Natural killer cell (primary cell): ENCODE measurements around the gene PHF2. TPM values are rescaled to one million over a fixed set of nuclear protein-coding genes. Genes with fewer than 3 reads are reported as not detected.

Source experiments
- ATAC-seq, 3 donors: fragments of 150-1000 bp in 2 of 3; fragments of 200-7000 bp in 1 of 3; cut with Tn5 transposase; 1 replicate in 1 of 3; 2 replicates in 2 of 3; pipeline ENCODE4 v1.10.0; 2021; ENCODE audit warnings: mild to moderate bottlenecking in 2 of 3, moderate library complexity in 2 of 3
- DNase-seq, 2 donors: peaks; one replicate each; pipeline versions ENCODE4 v3.0.0 to v3.0.0-alpha.2; 2013 to 2021; ENCODE audit warnings: mixed read lengths in 1 of 2
- H3K27ac ChIP-seq: one replicate; pipeline ENCODE4 v1.5.1; 2013; ENCODE audit warnings: mild to moderate bottlenecking, low read length
- H3K27me3 ChIP-seq: one replicate; pipeline ENCODE4 v1.6.1; 2013; ENCODE audit warnings: low read length; ENCODE audit not compliant: control insufficient read depth, insufficient read depth
- H3K36me3 ChIP-seq: one replicate; pipeline ENCODE4 v1.6.1; 2013; ENCODE audit warnings: low read length; ENCODE audit not compliant: control insufficient read depth, insufficient read depth
- H3K4me1 ChIP-seq: one replicate; pipeline ENCODE4 v1.6.1; 2013; ENCODE audit warnings: low read length; ENCODE audit not compliant: control insufficient read depth, insufficient read depth
- H3K4me3 ChIP-seq: one replicate; pipeline ENCODE4 v1.5.1; 2013; ENCODE audit warnings: low read length
- H3K9me3 ChIP-seq: one replicate; pipeline ENCODE4 v1.6.1; 2013; ENCODE audit warnings: low read length; ENCODE audit not compliant: control insufficient read depth, insufficient read depth
- H3K27ac Mint-ChIP-seq, 2 donors: one replicate each; pipeline ENCODE4 v1.8.0; 2022; ENCODE audit warnings: mild to moderate bottlenecking in 2 of 2, mixed read lengths in 2 of 2, moderate library complexity in 1 of 2
- H3K27me3 Mint-ChIP-seq, 2 donors: one replicate each; pipeline ENCODE4 v1.8.0; 2022; ENCODE audit warnings: low read depth in 2 of 2, mixed read lengths in 2 of 2
- H3K36me3 Mint-ChIP-seq: one replicate; pipeline ENCODE4 v1.8.0; 2022; ENCODE audit warnings: mixed read lengths
- H3K4me1 Mint-ChIP-seq, 2 donors: one replicate each; pipeline ENCODE4 v1.8.0; 2022; ENCODE audit warnings: mixed read lengths in 2 of 2
- H3K4me3 Mint-ChIP-seq: one replicate; pipeline ENCODE4 v1.8.0; 2022; ENCODE audit warnings: mild to moderate bottlenecking, moderate library complexity, mixed read lengths
- H3K9me3 Mint-ChIP-seq, 2 donors: one replicate each; pipeline ENCODE4 v1.8.0; 2022; ENCODE audit warnings: mixed read lengths in 2 of 2
- CTCF ChIP-seq: fragments of 200-600 bp; IDR thresholded peaks from one replicate; pipeline ENCODE4 v1.8.0; 2022; ENCODE audit warnings: antibody characterized with exemption
- WGBS: methylation state at CpG from one replicate; pipeline ENCODE4 v1.1.7; 2013; ENCODE audit warnings: missing lambda C conversion rate; ENCODE audit not compliant: insufficient coverage; 5-methylcytosine and 5-hydroxymethylcytosine counted together
- intact Hi-C: fragments of 100-400 bp; cut with micrococcal nuclease; formaldehyde crosslinking; loops from one replicate; pipeline ENCODE4 v1.14.2; 2022
- total RNA-seq, 4 donors: library from RNA; stranded (reverse); fragments of 120-200 nt in 1 of 4; gene quantifications; one replicate each; pipeline versions ENCODE4 v1.2.3 to v1.2.4, GENCODE V29; 2013 to 2022

PHF2 gene
- total RNA-seq, 3 donors from 2014 or later (not counting 1 experiment from before 2014, with no cell fraction given) = 24.8 to 28.1 (median 26.4) TPM

GRCh38 chr9:93712896-93713295, 136.5 kb downstream of the PHF2 start:
- peaks cover 2% of the 10 kb centered on the region for H3K27me3 ChIP-seq
- no peak overlapping the region for H3K4me3 ChIP-seq
- 83% methylated on average over 9 of the region's 9 CpGs for WGBS
- H3K27me3 Mint-ChIP-seq = peaks cover 0 to 16% of the 10 kb centered on the region in 2 donors
- TF ChIP-seq CTCF = no peak
- no peak overlapping the region for H3K27ac Mint-ChIP-seq
- H3K36me3 ChIP-seq = no peaks in the 10 kb centered on the region
- H3K4me1 Mint-ChIP-seq = no peaks in the 10 kb centered on the region
- no peaks in the 10 kb centered on the region for H3K9me3 ChIP-seq
- ATAC-seq (no peak), DNase-seq (no peak)
- H3K27ac ChIP-seq = no peak overlapping the region
- no peaks in the 10 kb centered on the region for H3K9me3 Mint-ChIP-seq
- no peaks in the 10 kb centered on the region for H3K4me1 ChIP-seq
- H3K36me3 Mint-ChIP-seq = no peaks in the 10 kb centered on the region
- intact Hi-C loops = no loop called here
- H3K4me3 Mint-ChIP-seq = no peak overlapping the region

GRCh38 chr9:93713716-93714115, 137.3 kb downstream of the PHF2 start:
- Histone ChIP-seq H3K4me3 (no peak overlapping the region), H3K36me3 (no peaks in the 10 kb centered on the region), H3K27ac (no peak overlapping the region), H3K9me3 (no peaks in the 10 kb centered on the region), H3K27me3 (peaks cover 2% of the 10 kb centered on the region), H3K4me1 (no peaks in the 10 kb centered on the region)
- no peak for TF ChIP-seq CTCF
- intact Hi-C loops = no loop called here
- DNase-seq (no peak), ATAC-seq (no peak)
- Mint-ChIP-seq H3K9me3 (no peaks in the 10 kb centered on the region), H3K27ac (no peak overlapping the region), H3K4me3 (no peak overlapping the region), H3K36me3 (no peaks in the 10 kb centered on the region), H3K27me3 (peaks cover 0 to 16% of the 10 kb centered on the region in 2 donors), H3K4me1 (no peaks in the 10 kb centered on the region)
- WGBS = 93% methylated on average over 4 of the region's 4 CpGs

- H3K4me1 Mint-ChIP-seq = no peaks in the 10 kb centered on the region
- Histone ChIP-seq H3K4me3 (no peak overlapping the region), H3K9me3 (peaks cover 5% of the 10 kb centered on the region), H3K27ac (no peak overlapping the region), H3K36me3 (no peaks in the 10 kb centered on the region), H3K27me3 (no peaks in the 10 kb centered on the region), H3K4me1 (no peaks in the 10 kb centered on the region)
- no peak overlapping the region for H3K4me3 Mint-ChIP-seq
- H3K9me3 Mint-ChIP-seq = no peaks in the 10 kb centered on the region
- H3K36me3 Mint-ChIP-seq = no peaks in the 10 kb centered on the region
- no peak for TF ChIP-seq CTCF
- H3K27me3 Mint-ChIP-seq = peaks cover 0 to 5% of the 10 kb centered on the region in 2 donors
- intact Hi-C loops = no loop called here
- no peak overlapping the region for H3K27ac Mint-ChIP-seq
- 91% methylated on average over 13 of the region's 13 CpGs for WGBS
- no peak for DNase-seq
- ATAC-seq = no peak
Observed at GRCh38 chr9:93721417-93721965, 145.1 kb downstream of the PHF2 start.

- Histone ChIP-seq H3K9me3 (peaks cover 5% of the 10 kb centered on the region), H3K27ac (no peak overlapping the region), H3K4me3 (no peak overlapping the region), H3K27me3 (no peaks in the 10 kb centered on the region), H3K36me3 (no peaks in the 10 kb centered on the region), H3K4me1 (no peaks in the 10 kb centered on the region)
- Mint-ChIP-seq H3K27me3 (peaks cover 0 to 8% of the 10 kb centered on the region in 2 donors), H3K4me1 (no peaks in the 10 kb centered on the region), H3K9me3 (no peaks in the 10 kb centered on the region), H3K4me3 (no peak overlapping the region), H3K36me3 (no peaks in the 10 kb centered on the region), H3K27ac (no peak overlapping the region)
- DNase-seq (no peak), ATAC-seq (no peak)
- WGBS = 93% methylated on average over 4 of the region's 4 CpGs
- intact Hi-C loops = no loop called here
- TF ChIP-seq CTCF = no peak
Observed at GRCh38 chr9:93724852-93725251, 148.5 kb downstream of the PHF2 start.
